Cardiac fibroblast (primary cell): Measurements from ENCODE around the gene GLIS1.

Experiments used
- DNase-seq, 2 donors: peaks; one replicate each; pipeline versions ENCODE4 v3.0.0 to v3.0.0-alpha.2; 2010; ENCODE audit warnings: low read depth in 2 of 2
- H3K4me3 ChIP-seq, 2 donors: replicated peaks in 1 of 2; 1 replicate in 1 of 2; 2 replicates in 1 of 2; pipeline ENCODE4 v1.5.1; 2011; ENCODE audit warnings: low read depth in 2 of 2, low read length in 2 of 2, mild to moderate bottlenecking in 2 of 2, moderate library complexity in 1 of 2
- TF ChIP-seq, protein P1 (sequence below): IDR thresholded peaks from one replicate; pipeline ENCODE4 v1.5.1; 2011; ENCODE audit warnings: low read depth, mild to moderate bottlenecking, low read length, inconsistent platforms

The GLIS1 gene

GRCh38 chr1:53459321-53460175 lies 279.4 kb downstream of the GLIS1 start, which contains the start of gene DMRTB1:
TSS of gene DMRTB1 (plus strand) at chr1:53459399. CDS start at chr1:53459454, 55 bp downstream.
- TF ChIP-seq, protein P1, sequence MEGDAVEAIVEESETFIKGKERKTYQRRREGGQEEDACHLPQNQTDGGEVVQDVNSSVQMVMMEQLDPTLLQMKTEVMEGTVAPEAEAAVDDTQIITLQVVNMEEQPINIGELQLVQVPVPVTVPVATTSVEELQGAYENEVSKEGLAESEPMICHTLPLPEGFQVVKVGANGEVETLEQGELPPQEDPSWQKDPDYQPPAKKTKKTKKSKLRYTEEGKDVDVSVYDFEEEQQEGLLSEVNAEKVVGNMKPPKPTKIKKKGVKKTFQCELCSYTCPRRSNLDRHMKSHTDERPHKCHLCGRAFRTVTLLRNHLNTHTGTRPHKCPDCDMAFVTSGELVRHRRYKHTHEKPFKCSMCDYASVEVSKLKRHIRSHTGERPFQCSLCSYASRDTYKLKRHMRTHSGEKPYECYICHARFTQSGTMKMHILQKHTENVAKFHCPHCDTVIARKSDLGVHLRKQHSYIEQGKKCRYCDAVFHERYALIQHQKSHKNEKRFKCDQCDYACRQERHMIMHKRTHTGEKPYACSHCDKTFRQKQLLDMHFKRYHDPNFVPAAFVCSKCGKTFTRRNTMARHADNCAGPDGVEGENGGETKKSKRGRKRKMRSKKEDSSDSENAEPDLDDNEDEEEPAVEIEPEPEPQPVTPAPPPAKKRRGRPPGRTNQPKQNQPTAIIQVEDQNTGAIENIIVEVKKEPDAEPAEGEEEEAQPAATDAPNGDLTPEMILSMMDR: no peak
- no peak for DNase-seq
- no peak within 1 kb of the TSS for H3K4me3 ChIP-seq

- no peak overlapping the region for H3K4me3 ChIP-seq
- no peak for DNase-seq
These were observed 280.3 kb downstream of the GLIS1 start for GRCh38 chr1:53458634-53459033.

More at GRCh38 chr1:53458634-53459033, 280.3 kb downstream of the GLIS1 start:
- TF ChIP-seq, protein P1: no peak
